Measurements from ENCODE around the gene SREBF1. TPM values are rescaled to one million over a fixed set of nuclear protein-coding genes. Genes with fewer than 3 reads are reported as not detected.
A peak's percentile ranks its signal among the peaks of the same experiment; 100 is the strongest.

SREBF1 gene
- total and polyA plus RNA-seq, 4 donors = 27.5 to 71.8 (median 45.8) TPM

DNA sequence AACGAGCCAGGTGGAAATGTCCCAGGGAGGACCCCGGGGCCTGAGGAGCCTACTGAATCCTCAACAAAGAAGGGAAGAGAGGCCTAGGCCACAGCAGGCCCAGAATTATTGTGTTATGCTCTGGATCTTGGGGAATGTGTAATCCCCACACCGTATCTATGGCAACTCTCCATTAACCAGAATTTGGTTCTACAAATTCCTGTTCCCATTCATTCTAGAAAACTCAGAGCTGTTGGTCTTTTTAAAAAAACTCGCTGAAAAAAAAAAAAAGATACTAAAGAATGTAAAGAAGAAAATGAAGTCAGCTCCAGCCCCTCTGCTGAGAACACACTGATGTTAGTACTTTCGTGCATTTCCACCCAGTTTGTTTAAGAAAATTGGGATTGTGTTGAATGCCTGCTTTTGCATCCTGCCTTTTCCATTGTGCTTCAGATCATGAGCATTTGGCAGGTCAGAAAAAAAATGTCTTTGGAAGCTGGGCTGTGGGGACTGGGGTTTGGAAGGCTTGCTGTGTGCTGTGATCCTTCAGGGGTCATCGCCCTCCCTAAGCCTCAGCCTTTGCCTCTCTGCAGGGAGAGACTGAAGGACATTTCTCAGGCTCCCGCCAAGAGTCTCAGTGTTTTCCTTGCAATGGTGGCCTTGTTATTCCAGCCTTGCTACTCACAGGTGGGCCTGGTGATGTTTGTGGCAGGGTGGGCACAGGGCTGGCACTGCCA lies 69.5 kb downstream of the SREBF1 start:
- no peaks in the 10 kb centered on the region for H3K9me3 ChIP-seq (ENCODE audit: control insufficient read depth, insufficient read depth, low read length)
- no peak overlapping the region for H3K4me3 ChIP-seq (ENCODE audit: low read depth, low read length)
- DNase-seq (ENCODE audit: low read depth in 4 of 6, low spot score in 6 of 6) = no peak
- no peaks in the 10 kb centered on the region for H3K27me3 ChIP-seq (ENCODE audit: control insufficient read depth, insufficient read depth, low read length)
- H3K27ac ChIP-seq (ENCODE audit: low read depth, low read length) = peak overlapping the region; percentile 77
- H3K4me1 ChIP-seq (ENCODE audit: control insufficient read depth, insufficient read depth, low read length) = peaks cover 81% of the 10 kb centered on the region
- WGBS (ENCODE audit: insufficient coverage) = 81% methylated on average over 3 of the region's 7 CpGs
- peaks cover 39% of the 10 kb centered on the region for H3K36me3 ChIP-seq (ENCODE audit: control insufficient read depth, insufficient read depth, low read length)

DNA sequence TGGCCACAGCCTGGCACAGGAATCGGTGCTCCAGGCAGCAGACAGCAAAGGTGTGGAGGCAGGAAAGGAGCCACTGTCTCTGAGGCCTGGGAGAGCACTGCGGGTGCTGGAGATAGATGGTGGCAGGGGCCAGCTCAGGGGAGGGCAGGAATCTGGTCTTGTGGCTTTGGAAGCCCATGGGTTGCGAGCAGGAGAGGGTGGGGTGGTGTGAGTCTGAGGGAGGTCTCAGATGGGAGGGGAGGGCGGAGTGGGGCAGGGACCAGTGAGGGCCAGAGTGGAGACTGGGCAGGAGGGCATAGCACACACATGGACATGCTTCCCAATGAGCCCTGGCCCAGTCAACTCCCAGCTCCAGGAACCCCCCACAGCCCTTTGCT lies 70.1 kb downstream of the SREBF1 start:
- no peak for DNase-seq (ENCODE audit: low read depth in 4 of 6, low spot score in 6 of 6)
- H3K9me3 ChIP-seq (ENCODE audit: control insufficient read depth, insufficient read depth, low read length) = no peaks in the 10 kb centered on the region
- H3K36me3 ChIP-seq (ENCODE audit: control insufficient read depth, insufficient read depth, low read length) = peaks cover 38% of the 10 kb centered on the region
- no peak overlapping the region for H3K4me3 ChIP-seq (ENCODE audit: low read depth, low read length)
- 54% methylated on average over 3 of the region's 4 CpGs for WGBS (ENCODE audit: insufficient coverage)
- H3K27ac ChIP-seq (ENCODE audit: low read depth, low read length) = peak overlapping the region; percentile 77
- H3K27me3 ChIP-seq (ENCODE audit: control insufficient read depth, insufficient read depth, low read length) = no peaks in the 10 kb centered on the region
- H3K4me1 ChIP-seq (ENCODE audit: control insufficient read depth, insufficient read depth, low read length) = peaks cover 81% of the 10 kb centered on the region

DNA sequence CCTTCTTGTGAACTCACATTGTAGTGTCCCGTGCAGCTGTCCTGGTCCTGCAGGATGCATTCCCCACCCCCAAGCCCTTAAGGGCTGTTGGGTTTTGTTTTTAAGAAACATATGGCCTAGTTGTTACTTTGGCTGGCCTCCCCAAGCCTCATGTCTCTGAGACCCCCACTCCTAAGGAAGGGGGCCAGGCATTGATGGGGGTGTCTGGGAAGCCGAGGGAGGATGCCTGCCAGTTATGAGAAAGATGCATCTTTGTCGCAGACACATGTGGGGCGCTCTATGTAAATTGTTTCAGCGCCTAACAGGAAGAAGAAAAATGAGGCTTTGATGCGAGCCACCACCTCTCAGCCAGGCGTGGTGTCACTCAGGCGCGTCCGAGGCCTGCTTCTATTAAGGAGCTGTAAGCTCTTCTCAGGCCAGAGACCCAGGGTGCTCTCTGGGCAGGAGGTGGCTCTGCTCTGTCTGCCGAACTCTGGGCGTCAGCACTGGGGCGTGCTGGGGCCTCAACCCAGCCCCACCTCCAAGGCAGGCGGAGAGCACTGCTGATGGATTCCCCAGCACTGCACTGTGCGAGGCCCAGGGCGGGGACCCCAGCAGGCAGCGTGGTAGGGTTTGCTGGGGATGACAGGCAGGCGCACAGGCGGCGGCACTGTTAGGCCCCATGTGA lies 70.6 kb downstream of the SREBF1 start:
- Histone ChIP-seq H3K4me3 (ENCODE audit: low read depth, low read length) (no peak overlapping the region), H3K4me1 (ENCODE audit: control insufficient read depth, insufficient read depth, low read length) (peaks cover 81% of the 10 kb centered on the region), H3K36me3 (ENCODE audit: control insufficient read depth, insufficient read depth, low read length) (peaks cover 37% of the 10 kb centered on the region), H3K27ac (ENCODE audit: low read depth, low read length) (peak overlapping the region; percentile 77), H3K9me3 (ENCODE audit: control insufficient read depth, insufficient read depth, low read length) (no peaks in the 10 kb centered on the region), H3K27me3 (ENCODE audit: control insufficient read depth, insufficient read depth, low read length) (no peaks in the 10 kb centered on the region)
- DNase-seq (ENCODE audit: low read depth in 4 of 6, low spot score in 6 of 6) = peak in 2 of 6 donors; percentile 54 to 59
- 27% methylated on average over 19 of the region's 20 CpGs for WGBS (ENCODE audit: insufficient coverage)

DNA sequence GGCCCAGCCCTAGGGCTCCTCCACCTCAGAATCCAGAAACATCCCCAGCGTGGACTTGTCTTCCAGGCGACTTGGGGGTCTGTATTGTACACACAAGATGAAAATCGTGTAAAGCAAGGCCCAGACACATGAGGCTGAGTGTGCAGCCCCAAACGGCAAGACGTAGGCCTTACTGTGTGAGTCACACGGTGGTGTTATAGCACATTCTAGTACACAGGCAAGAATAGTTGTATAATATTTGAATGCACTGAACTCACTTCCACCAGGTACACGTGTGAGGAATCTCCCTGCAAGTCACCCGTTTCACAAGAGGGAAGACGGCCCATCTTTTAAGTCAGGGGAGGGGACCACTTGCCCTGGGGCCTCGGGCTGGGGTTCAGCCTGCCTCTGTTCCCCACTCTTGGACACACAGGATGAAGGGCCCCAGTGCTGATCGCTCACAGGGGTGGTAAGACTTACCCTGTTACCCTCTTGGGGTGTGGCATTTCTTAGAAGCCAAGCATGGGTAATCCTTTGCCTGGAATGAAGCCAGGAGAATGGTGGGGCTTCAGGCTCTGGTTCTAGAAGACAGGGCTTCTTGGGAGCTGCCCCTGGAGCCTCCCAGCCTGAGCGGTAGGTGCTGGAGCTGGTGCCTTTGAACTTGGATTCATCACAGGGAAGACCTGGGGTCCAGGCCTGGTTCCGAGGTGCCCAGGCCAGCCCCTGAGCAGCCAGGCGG lies 71.3 kb downstream of the SREBF1 start:
- WGBS (ENCODE audit: insufficient coverage) = 67% methylated on average over 6 of the region's 14 CpGs
- Histone ChIP-seq H3K27ac (ENCODE audit: low read depth, low read length) (peak overlapping the region; percentile 77), H3K4me3 (ENCODE audit: low read depth, low read length) (no peak overlapping the region), H3K9me3 (ENCODE audit: control insufficient read depth, insufficient read depth, low read length) (no peaks in the 10 kb centered on the region), H3K27me3 (ENCODE audit: control insufficient read depth, insufficient read depth, low read length) (no peaks in the 10 kb centered on the region), H3K4me1 (ENCODE audit: control insufficient read depth, insufficient read depth, low read length) (peaks cover 79% of the 10 kb centered on the region), H3K36me3 (ENCODE audit: control insufficient read depth, insufficient read depth, low read length) (peaks cover 37% of the 10 kb centered on the region)
- no peak for DNase-seq (ENCODE audit: low read depth in 4 of 6, low spot score in 6 of 6)

DNA sequence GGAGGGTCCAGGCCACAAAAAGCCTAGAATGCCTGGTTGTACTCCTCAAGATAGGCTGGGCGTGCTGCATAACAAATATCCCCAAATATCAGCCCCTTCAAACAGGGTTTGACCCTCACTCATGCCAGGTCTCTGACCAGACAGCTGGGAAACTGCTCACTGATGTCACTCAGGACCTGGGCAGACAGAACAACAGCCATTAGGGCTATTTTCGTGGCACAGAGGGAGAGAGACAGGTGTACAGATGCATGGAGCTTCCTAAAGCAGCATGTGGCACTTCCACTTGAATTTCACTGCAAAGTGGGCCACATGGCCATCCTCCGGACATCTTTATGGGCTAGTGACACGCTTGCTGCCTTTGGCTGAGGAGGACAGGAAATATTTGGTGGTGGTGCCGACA lies 73.1 kb downstream of the SREBF1 start:
- Histone ChIP-seq H3K4me3 (ENCODE audit: low read depth, low read length) (no peak overlapping the region), H3K27me3 (ENCODE audit: control insufficient read depth, insufficient read depth, low read length) (no peaks in the 10 kb centered on the region), H3K4me1 (ENCODE audit: control insufficient read depth, insufficient read depth, low read length) (peaks cover 76% of the 10 kb centered on the region), H3K36me3 (ENCODE audit: control insufficient read depth, insufficient read depth, low read length) (peaks cover 33% of the 10 kb centered on the region), H3K27ac (ENCODE audit: low read depth, low read length) (no peak overlapping the region), H3K9me3 (ENCODE audit: control insufficient read depth, insufficient read depth, low read length) (no peaks in the 10 kb centered on the region)
- no peak for DNase-seq (ENCODE audit: low read depth in 4 of 6, low spot score in 6 of 6)
- 78% methylated on average over 5 of the region's 5 CpGs for WGBS (ENCODE audit: insufficient coverage)

DNA sequence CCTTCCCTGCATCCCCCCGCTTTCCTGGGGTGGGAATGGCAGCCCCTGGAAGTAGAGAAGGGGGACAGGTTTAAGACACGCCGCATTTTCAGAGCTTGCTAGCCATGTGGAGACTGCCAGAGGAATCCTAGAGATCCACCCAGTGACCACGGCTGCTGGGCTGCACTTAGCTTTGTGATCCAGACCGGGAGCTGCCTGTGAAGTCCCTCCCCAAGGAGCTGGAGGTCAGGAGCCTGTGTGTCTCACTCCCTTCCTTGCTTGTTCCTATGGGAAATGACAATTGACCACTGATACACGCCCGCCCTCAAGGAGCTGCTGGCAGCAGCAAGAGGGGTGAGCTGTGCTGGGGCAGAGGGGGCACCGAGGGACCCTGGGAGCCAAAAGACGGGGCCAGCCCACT lies 73.7 kb downstream of the SREBF1 start:
- Histone ChIP-seq H3K4me3 (ENCODE audit: low read depth, low read length) (no peak overlapping the region), H3K27ac (ENCODE audit: low read depth, low read length) (no peak overlapping the region), H3K27me3 (ENCODE audit: control insufficient read depth, insufficient read depth, low read length) (no peaks in the 10 kb centered on the region), H3K36me3 (ENCODE audit: control insufficient read depth, insufficient read depth, low read length) (peaks cover 31% of the 10 kb centered on the region), H3K4me1 (ENCODE audit: control insufficient read depth, insufficient read depth, low read length) (peaks cover 76% of the 10 kb centered on the region), H3K9me3 (ENCODE audit: control insufficient read depth, insufficient read depth, low read length) (no peaks in the 10 kb centered on the region)
- WGBS (ENCODE audit: insufficient coverage) = 68% methylated on average over 8 of the region's 9 CpGs
- DNase-seq (ENCODE audit: low read depth in 4 of 6, low spot score in 6 of 6) = no peak

DNA sequence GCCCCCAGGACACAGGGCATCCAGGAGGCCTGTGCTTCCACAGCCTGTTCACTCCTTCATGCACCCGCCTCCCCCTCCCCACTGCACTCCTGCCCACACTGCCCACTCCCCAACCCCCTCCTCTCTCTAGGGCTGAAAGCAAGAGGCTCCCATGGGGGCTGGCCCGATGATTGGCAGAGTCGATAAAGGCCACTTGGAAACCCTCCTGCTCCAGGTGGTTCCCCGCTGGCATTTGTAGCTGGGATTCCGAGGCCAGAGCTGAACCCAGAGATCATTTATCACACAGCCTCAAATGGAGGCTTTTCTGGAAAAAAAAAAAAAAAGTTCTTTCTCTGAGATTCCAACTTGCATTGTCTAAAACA lies 74.1 kb downstream of the SREBF1 start:
- peaks cover 34% of the 10 kb centered on the region for H3K36me3 ChIP-seq (ENCODE audit: control insufficient read depth, insufficient read depth, low read length)
- no peaks in the 10 kb centered on the region for H3K9me3 ChIP-seq (ENCODE audit: control insufficient read depth, insufficient read depth, low read length)
- no peak overlapping the region for H3K4me3 ChIP-seq (ENCODE audit: low read depth, low read length)
- H3K27ac ChIP-seq (ENCODE audit: low read depth, low read length) = no peak overlapping the region
- DNase-seq (ENCODE audit: low read depth in 4 of 6, low spot score in 6 of 6) = no peak
- WGBS (ENCODE audit: insufficient coverage) = 41% methylated on average over 3 of the region's 5 CpGs
- H3K27me3 ChIP-seq (ENCODE audit: control insufficient read depth, insufficient read depth, low read length) = no peaks in the 10 kb centered on the region
- H3K4me1 ChIP-seq (ENCODE audit: control insufficient read depth, insufficient read depth, low read length) = peaks cover 76% of the 10 kb centered on the region

Small RNAs within 50 kb of the gene (small RNA-seq; reads per million reads assigned to genes)
- gene MIR33B (ENCODE audit: low replicate concordance) (1.7 reads per million, percentile 88 among the genes with 10 or more reads in this experiment), gene MIR6777 (ENCODE audit: low replicate concordance) (0.28 reads per million, percentile 24 among the genes with 10 or more reads in this experiment)

Other genes with a start within 250 kb of the SREBF1 start
- 10 to 100 TPM; 28.5 to 44.0 TPM for gene PEMT, start 245.3 kb downstream of the SREBF1 start, total RNA-seq
- 10 to 100 TPM; 43.9 to 48.3 TPM for gene PEMT, start 245.3 kb downstream of the SREBF1 start, polyA plus RNA-seq (ENCODE audit: insufficient read length in 2 of 2)
- gene RAI1, start 155.5 kb downstream of the SREBF1 start, total RNA-seq = 10 to 100 TPM; 12.5 to 12.9 TPM
- gene RAI1, start 155.5 kb downstream of the SREBF1 start, polyA plus RNA-seq (ENCODE audit: insufficient read length in 2 of 2) = 10 to 100 TPM; 37.8 to 45.2 TPM
- gene TOM1L2, start 135.4 kb upstream of the SREBF1 start, total RNA-seq = 10 to 100 TPM; 44.3 to 49.8 TPM
- gene TOM1L2, start 135.4 kb upstream of the SREBF1 start, polyA plus RNA-seq (ENCODE audit: insufficient read length in 2 of 2) = 100 to 1,000 TPM; 102 to 121 TPM
- 10 to 100 TPM in 1 of 2 donors, 1 to 10 TPM in 1; 4.1 to 19.9 TPM for gene DRC3, start 135.9 kb upstream of the SREBF1 start, total RNA-seq
- 10 to 100 TPM; 20.8 to 24.6 TPM for gene DRC3, start 135.9 kb upstream of the SREBF1 start, polyA plus RNA-seq (ENCODE audit: insufficient read length in 2 of 2)
- 10 to 100 TPM; 22.8 to 25.8 TPM for gene ATPAF2, start 202.2 kb upstream of the SREBF1 start, total RNA-seq
- gene ATPAF2, start 202.2 kb upstream of the SREBF1 start, polyA plus RNA-seq (ENCODE audit: insufficient read length in 2 of 2) = 10 to 100 TPM; 26.8 to 31.5 TPM
- gene GID4, start 202.4 kb upstream of the SREBF1 start, total RNA-seq = 1 to 10 TPM; 8.0 to 8.2 TPM
- 10 to 100 TPM; 13.7 to 13.9 TPM for gene GID4, start 202.4 kb upstream of the SREBF1 start, polyA plus RNA-seq (ENCODE audit: insufficient read length in 2 of 2)